K562 (cell line): ENCODE data around the gene TDRKH. TPM values are rescaled to one million over a fixed set of nuclear protein-coding genes. Genes with fewer than 3 reads are reported as not detected.
A peak's percentile ranks its signal among the peaks of the same experiment; 100 is the strongest.

Source experiments
- ATAC-seq: fragments of 200-7000 bp; cut with Tn5 transposase; 3 replicates; pipeline ENCODE4 v1.9.1; 2020; ENCODE audit warnings: moderate library complexity
- BruUV-seq: library from RNA; stranded (reverse); fragments of 400-500 nt; replicated peaks from 2 replicates; lab custom pipeline; 2021; lab: Mats Ljungman, UMichigan
- CTCF ChIA-PET: fragments of 300-600 bp; formaldehyde crosslinking; extraction: SDS; loops from one replicate; lab custom pipeline; 2021; ENCODE audit warnings: low intra/inter-chr PET ratio; lab: Yijun Ruan, JAX
- POLR2A ChIA-PET: fragments of 300-600, 350-650 bp; sonication (Branson Sonifier 250); formaldehyde crosslinking; extraction: SDS; loops from one replicate; lab custom pipeline; 2021; ENCODE audit warnings: antibody characterized with exemption, inconsistent platforms; lab: Yijun Ruan, JAX
- DNase-seq, 4 experiments: peaks; one replicate each; pipeline versions ENCODE4 v3.0.0 to v3.0.0-alpha.2; 2011 to 2018; ENCODE audit warnings: low spot score in 3 of 4, mixed read lengths in 3 of 4; ENCODE audit errors: extremely low read depth in 1 of 4
- FAIRE-seq: peaks from 2 replicates; lab custom pipeline; 2011; peaks lifted over from hg19 to GRCh38; lab: Jason Lieb, UNC
- H2AFZ ChIP-seq: 2 replicates; pipeline ENCODE4 v1.6.0; 2011; ENCODE audit warnings: low read depth, low read length, control low read depth, inconsistent platforms
- H3K27ac ChIP-seq: fragments of 200-600 bp; 3 replicates; pipeline ENCODE4 v1.8.0; 2011; ENCODE audit warnings: low read depth, mild to moderate bottlenecking, control low read depth, inconsistent platforms, low read length, moderate library complexity, mixed read lengths; ENCODE audit errors: extremely low read depth
- H3K27me3 ChIP-seq, 2 experiments: fragments of 300-600 bp in 1 of 2; 2 replicates in 1 of 2; 3 replicates in 1 of 2; pipeline versions ENCODE4 v1.6.0 to v1.8.0; 2011; ENCODE audit warnings: inconsistent platforms in 2 of 2, low read length in 2 of 2, mild to moderate bottlenecking in 1 of 2, mixed read lengths in 1 of 2, moderate library complexity in 1 of 2; ENCODE audit not compliant: control insufficient read depth in 2 of 2, insufficient read depth in 2 of 2
- H3K36me3 ChIP-seq: fragments of 300-600 bp; 3 replicates; pipeline ENCODE4 v1.8.0; 2011; ENCODE audit warnings: mild to moderate bottlenecking, low read length, inconsistent platforms; ENCODE audit not compliant: control insufficient read depth, insufficient read depth
- H3K4me1 ChIP-seq, 2 experiments: fragments of 200-600 bp in 1 of 2; replicated peaks in 1 of 2; 2 replicates in 1 of 2; 3 replicates in 1 of 2; pipeline versions ENCODE4 v1.5.1 to v1.8.0; 2011; ENCODE audit warnings: inconsistent platforms in 2 of 2, low read length in 2 of 2, mild to moderate bottlenecking in 1 of 2, mixed read lengths in 1 of 2, moderate library complexity in 1 of 2; ENCODE audit not compliant: control insufficient read depth in 2 of 2, insufficient read depth in 2 of 2
- H3K4me2 ChIP-seq: 2 replicates; pipeline ENCODE4 v1.6.1; 2011; ENCODE audit warnings: low read length, control low read depth, inconsistent platforms, mixed read lengths; ENCODE audit not compliant: insufficient read depth
- H3K4me3 ChIP-seq: fragments of 200-600 bp; sonication (generic), shearing (Covaris generic); 2 replicates; pipeline ENCODE4 v1.5.1; 2016; ENCODE audit warnings: control low read depth, inconsistent platforms
- H3K79me2 ChIP-seq: fragments of 200-600 bp; 3 replicates; pipeline ENCODE4 v1.8.0; 2011; ENCODE audit warnings: low read length, inconsistent platforms; ENCODE audit not compliant: control insufficient read depth, insufficient read depth
- H3K9ac ChIP-seq, 2 experiments: 2 replicates each; pipeline versions ENCODE4 v1.6.0 to v1.6.1; 2011; ENCODE audit warnings: low read depth in 2 of 2, low read length in 2 of 2, control low read depth in 1 of 2, inconsistent platforms in 1 of 2, mild to moderate bottlenecking in 1 of 2, mixed read lengths in 1 of 2; ENCODE audit not compliant: insufficient read depth in 1 of 2
- H3K9me1 ChIP-seq: one replicate; pipeline ENCODE4 v1.6.0; 2011; ENCODE audit warnings: inconsistent platforms, mild to moderate bottlenecking, low read length, moderate library complexity; ENCODE audit not compliant: control insufficient read depth, insufficient read depth
- H3K9me3 ChIP-seq: replicated peaks from 2 replicates; pipeline ENCODE4 v1.5.1; 2011; ENCODE audit warnings: low read depth, low read length, inconsistent platforms; ENCODE audit not compliant: control insufficient read depth, insufficient read depth
- H4K20me1 ChIP-seq: replicated peaks from 2 replicates; pipeline ENCODE4 v1.6.1; 2011; ENCODE audit warnings: low read length, inconsistent platforms, mixed read lengths; ENCODE audit not compliant: control insufficient read depth, insufficient read depth
- HDAC3 ChIP-seq: fragments of 450-650 bp; IDR thresholded peaks from 2 replicates; pipeline ENCODE4 v1.6.1; 2018; ENCODE audit warnings: borderline replicate concordance, mild to moderate bottlenecking, moderate library complexity; ENCODE audit not compliant: partially characterized antibody
- ZBTB11 ChIP-seq, 3 experiments: fragments of 200-800 bp in 1 of 3; fragments of 250-450 bp in 1 of 3; fragments of 450-650 bp in 1 of 3; sonication (Bioruptor Pico) in 1 of 3; sonication (Bioruptor generic) in 1 of 3; formaldehyde crosslinking in 1 of 3; IDR thresholded peaks; 2 replicates each; pipeline versions ENCODE4 v1.6.1 to v1.8.0; 2016 to 2022; ENCODE audit warnings: mild to moderate bottlenecking in 2 of 3, missing genetic modification characterization in 2 of 3, missing compliant biosample characterization in 1 of 3, moderate library complexity in 1 of 3
- WGBS: fragments of 100-300 bp; shearing (Covaris generic); methylation state at CpG from one replicate; pipeline ENCODE4 v1.1.6; 2016; ENCODE audit warnings: low coverage, mixed read lengths; ENCODE audit not compliant: insufficient coverage; ENCODE audit errors: missing lambda C conversion rate; 5-methylcytosine and 5-hydroxymethylcytosine counted together
- in situ Hi-C: fragments of 300-500 bp; cut with MboI; formaldehyde crosslinking; loops from 4 replicates; pipeline ENCODE4 v1.15.0; 2018; ENCODE audit warnings: inconsistent platforms, mixed read lengths
- intact Hi-C: fragments of 100-400 bp; cut with micrococcal nuclease; formaldehyde crosslinking; loops from 2 replicates; pipeline ENCODE4 v1.14.2; 2022
- polyA plus RNA-seq, 8 experiments: library from polyadenylated mRNA; depleted of rRNA in 4 of 8; stranded (reverse) in 5 of 8; unstranded in 3 of 8; fragments of >200 nt; fragmentation: Nextera tagmentation in 2 of 8; fragmentation: Illumina TruSeq in 1 of 8; extraction: Ambion mirVana in 2 of 8; extraction: Trizol in 1 of 8; gene quantifications; 2 replicates each; pipeline versions ENCODE4 v1.2.1 to v1.2.3, GENCODE V29; 2011 to 2014; ENCODE audit warnings: inconsistent platforms in 1 of 8, missing spikeins in 1 of 8
- total RNA-seq, 7 experiments: library from RNA; depleted of rRNA in 6 of 7; stranded (reverse); fragments of >200 nt in 6 of 7; fragmentation: Illumina TruSeq in 2 of 7; extraction: Trizol in 2 of 7; gene quantifications; 2 replicates each; pipeline versions ENCODE4 v1.2.1 to v1.2.3, GENCODE V29; 2011 to 2021; ENCODE audit warnings: low replicate concordance in 1 of 7

Gene TDRKH
- total and polyA plus RNA-seq, 9 of the 15 experiments (the other 6 are each of a cell fraction or from before 2014, with no cell fraction given): 4.3 to 21.3 (median 8.4) TPM

- no peaks in the 10 kb centered on the region for H3K9me3 ChIP-seq
- peak in 1 of 3 experiments; percentile 19; a peak in 1 of 6 replicates for TF ChIP-seq ZBTB11 (CRISPR knock-in tag; IDR thresholded peaks at IDR 0.05)
- no peak for TF ChIP-seq HDAC3
- no peak overlapping the region for H3K4me3 ChIP-seq
- FAIRE-seq: no peak
- peaks cover 3% of the 10 kb centered on the region for H3K9me1 ChIP-seq
- H3K9ac ChIP-seq: no peak overlapping the region
- intact Hi-C loops: no loop called here
- no peak overlapping the region for H2AFZ ChIP-seq
- no peaks in the 10 kb centered on the region for H3K79me2 ChIP-seq
- H3K27ac ChIP-seq: no peak overlapping the region
- no peaks in the 10 kb centered on the region; a peak in 2 of 5 replicates for H3K27me3 ChIP-seq
- in situ Hi-C loops: loop anchor here (5.0 kb wide), 1 partner anchor 135 kb away; no protein-coding TSS in a partner anchor
- no peaks in the 10 kb centered on the region for H3K36me3 ChIP-seq
- ChIA-PET CTCF (interaction anchor here (0.6 kb wide), 1 partner anchor 48 kb away, joined by 5 read pairs; no protein-coding TSS in a partner anchor), POLR2A (interaction anchor here (0.5 to 1.0 kb wide), 3 partner anchors 75 to 231 kb away, joined by 3 to 4 read pairs (median 3); no protein-coding TSS in a partner anchor)
- ATAC-seq: no peak
- no peaks in the 10 kb centered on the region for H4K20me1 ChIP-seq
- peaks cover 5 to 27% of the 10 kb centered on the region in 2 experiments for H3K4me1 ChIP-seq
- no TSS peak for BruUV-seq
- no peak for DNase-seq
- WGBS: 19% methylated on average over 10 of the region's 10 CpGs
- H3K4me2 ChIP-seq: no peak overlapping the region
Measured at GRCh38 chr1:151832318-151832980, 42.1 kb upstream of the TDRKH start.
